Lower leg skin (tissue), 3 donors: ENCODE data around the gene TFF2.

Source experiments
- CTCF ChIP-seq, 3 donors: fragments of 450-650 bp; IDR thresholded peaks; one replicate each; pipeline ENCODE4 v1.5.1; 2016; ENCODE audit warnings: antibody characterized with exemption in 3 of 3, mild to moderate bottlenecking in 3 of 3, moderate library complexity in 2 of 3
- POLR2A ChIP-seq, 2 donors: fragments of 450-650 bp; IDR thresholded peaks; one replicate each; pipeline ENCODE4 v1.6.1; 2016 to 2017; ENCODE audit warnings: antibody characterized with exemption in 2 of 2, mild to moderate bottlenecking in 1 of 2, moderate library complexity in 1 of 2

DNA sequence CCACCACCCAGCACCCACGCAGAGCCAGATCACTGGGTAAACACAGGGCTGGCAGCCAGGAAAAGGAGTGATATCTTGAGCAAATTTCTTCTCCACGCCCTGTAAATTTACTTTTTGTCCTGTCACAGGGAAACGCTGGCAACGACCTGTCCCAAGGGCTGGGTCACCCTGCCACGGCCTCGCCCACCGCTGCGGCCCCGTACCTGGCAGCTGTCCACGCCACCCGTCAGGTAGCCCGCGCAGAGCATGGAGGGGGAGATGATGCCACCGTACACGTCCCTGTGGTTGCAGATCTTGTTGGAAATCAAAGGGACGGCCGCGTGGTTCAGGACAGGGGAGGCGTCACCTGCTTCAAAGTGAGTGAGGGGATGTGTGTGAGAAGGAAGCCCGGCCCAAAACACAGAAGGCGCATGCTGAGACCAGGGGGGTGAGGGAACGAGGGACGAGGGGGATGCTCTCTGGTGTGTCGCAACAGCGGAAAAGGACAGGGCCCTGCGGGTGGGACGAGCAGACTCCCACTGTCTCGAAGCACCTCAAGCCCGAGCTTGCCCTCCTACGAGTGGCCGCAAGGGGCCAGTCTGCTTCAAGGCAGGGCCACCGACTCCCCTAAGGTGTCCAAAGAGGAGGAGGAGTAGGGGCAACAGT lies 25.7 kb upstream of the TFF2 start:
- no peak for TF ChIP-seq CTCF (IDR thresholded peaks at IDR 0.05)
- TF ChIP-seq POLR2A (IDR thresholded peaks at IDR 0.05) = no peak
